Endothelial cell of umbilical vein (primary cell): ENCODE measurements around the gene CBL. TPM values are rescaled to one million over a fixed set of nuclear protein-coding genes. Genes with fewer than 3 reads are reported as not detected.

Source experiments
- BruUV-seq: library from RNA; stranded (reverse); fragments of 400-500 nt; replicated peaks from 2 replicates; lab custom pipeline; 2021; lab: Mats Ljungman, UMichigan
- CTCF ChIA-PET: fragments of 300-600, 350-600 bp; sonication (Branson Sonifier 250); formaldehyde crosslinking; loops from one replicate; lab custom pipeline; 2021; ENCODE audit warnings: antibody characterized with exemption, inconsistent platforms; lab: Charles Lee
- POLR2A ChIA-PET: fragments of 300-600, 350-600 bp; sonication (Branson Sonifier 250); formaldehyde crosslinking; loops from one replicate; lab custom pipeline; 2021; ENCODE audit warnings: antibody characterized with exemption, inconsistent platforms; lab: Charles Lee
- DNase-seq: peaks from one replicate; pipeline ENCODE4 v3.0.0-alpha.2; 2011; ENCODE audit warnings: low read depth, low spot score
- FAIRE-seq: peaks from 2 replicates; lab custom pipeline; 2011; peaks lifted over from hg19 to GRCh38; lab: Jason Lieb, UNC
- H2AFZ ChIP-seq: 2 replicates; pipeline ENCODE4 v1.6.0; 2012; ENCODE audit warnings: low read depth, low read length, control low read depth, inconsistent platforms
- H3K27ac ChIP-seq: 2 replicates; pipeline ENCODE4 v1.5.1; 2011; ENCODE audit warnings: low read depth, mild to moderate bottlenecking, control low read depth, low read length, moderate library complexity; ENCODE audit not compliant: insufficient read depth
- H3K27me3 ChIP-seq, 2 experiments: 2 replicates each; pipeline versions ENCODE4 v1.6.0 to v1.6.1; 2011; ENCODE audit warnings: low read length in 2 of 2, mixed read lengths in 1 of 2; ENCODE audit not compliant: control insufficient read depth in 2 of 2, insufficient read depth in 2 of 2
- H3K36me3 ChIP-seq, 2 experiments: 2 replicates in 1 of 2; 3 replicates in 1 of 2; pipeline ENCODE4 v1.5.1; 2011; ENCODE audit warnings: low read length in 2 of 2, mild to moderate bottlenecking in 1 of 2, moderate library complexity in 1 of 2; ENCODE audit not compliant: control insufficient read depth in 2 of 2, insufficient read depth in 2 of 2; ENCODE audit errors: extremely low read depth in 1 of 2
- H3K4me1 ChIP-seq: 3 replicates; pipeline ENCODE4 v1.5.1; 2011; ENCODE audit warnings: mild to moderate bottlenecking, low read length; ENCODE audit not compliant: control insufficient read depth, insufficient read depth; ENCODE audit errors: extremely low read depth
- H3K4me2 ChIP-seq: 2 replicates; pipeline ENCODE4 v1.6.1; 2011; ENCODE audit warnings: low read length, control low read depth, mixed read lengths; ENCODE audit not compliant: insufficient read depth
- H3K4me3 ChIP-seq, 3 experiments: fragments of 200-600 bp in 1 of 3; sonication (generic), shearing (Covaris generic) in 1 of 3; replicated peaks in 1 of 3; 2 replicates each; pipeline ENCODE4 v1.5.1; 2011 to 2016; ENCODE audit warnings: control low read depth in 3 of 3, low read length in 3 of 3, mild to moderate bottlenecking in 2 of 3, inconsistent platforms in 1 of 3, low read depth in 1 of 3, moderate library complexity in 1 of 3; ENCODE audit not compliant: insufficient read depth in 1 of 3
- H3K79me2 ChIP-seq: 2 replicates; pipeline ENCODE4 v1.6.0; 2012; ENCODE audit warnings: low read length, inconsistent platforms; ENCODE audit not compliant: control insufficient read depth, insufficient read depth
- H3K9ac ChIP-seq: replicated peaks from 2 replicates; pipeline ENCODE3; 2011; ENCODE audit warnings: low read length, control low read depth; ENCODE audit not compliant: insufficient read depth; ENCODE audit errors: extremely low read depth
- H3K9me1 ChIP-seq: replicated peaks from 3 replicates; pipeline ENCODE4 v1.6.0; 2011; ENCODE audit warnings: mild to moderate bottlenecking, low read length; ENCODE audit not compliant: control insufficient read depth, insufficient read depth; ENCODE audit errors: extremely low read depth
- H3K9me3 ChIP-seq: replicated peaks from 2 replicates; pipeline ENCODE4 v1.5.1; 2012; ENCODE audit warnings: low read length, inconsistent platforms; ENCODE audit not compliant: control insufficient read depth, insufficient read depth
- H4K20me1 ChIP-seq: replicated peaks from 2 replicates; pipeline ENCODE3; 2011; ENCODE audit warnings: mild to moderate bottlenecking, low read length; ENCODE audit not compliant: control insufficient read depth, insufficient read depth; ENCODE audit errors: extremely low read depth
- CTCF ChIP-seq, 2 donors: IDR thresholded peaks; 1 replicate in 1 of 2; 2 replicates in 1 of 2; pipeline ENCODE4 v1.5.1; 2011; ENCODE audit warnings: low read length in 2 of 2, mild to moderate bottlenecking in 2 of 2, moderate library complexity in 2 of 2, control low read depth in 1 of 2, inconsistent platforms in 1 of 2, low read depth in 1 of 2; ENCODE audit not compliant: insufficient read depth in 1 of 2; ENCODE audit errors: extremely low read depth in 1 of 2
- EZH2 ChIP-seq: IDR thresholded peaks from 2 replicates; pipeline ENCODE4 v1.6.1; 2012; ENCODE audit warnings: borderline replicate concordance, low read depth, mild to moderate bottlenecking, moderate library complexity, low read length, inconsistent platforms; ENCODE audit not compliant: severe bottlenecking
- FOS ChIP-seq: IDR thresholded peaks from 2 replicates; pipeline ENCODE4 v1.6.1; 2011; ENCODE audit warnings: mild to moderate bottlenecking, low read length, moderate library complexity, borderline replicate concordance; ENCODE audit not compliant: insufficient read depth
- GATA2 ChIP-seq: IDR thresholded peaks from 2 replicates; pipeline ENCODE4 v1.7.0; 2011; ENCODE audit warnings: low read depth, mild to moderate bottlenecking, moderate library complexity, mixed read lengths, low read length; ENCODE audit not compliant: insufficient read length, insufficient read depth
- JUN ChIP-seq: IDR thresholded peaks from 2 replicates; pipeline ENCODE4 v1.6.1; 2011; ENCODE audit warnings: borderline replicate concordance, low read depth; ENCODE audit not compliant: insufficient read length, insufficient read depth
- MAX ChIP-seq: IDR thresholded peaks from 2 replicates; pipeline ENCODE4 v1.6.1; 2011; ENCODE audit not compliant: insufficient read depth, insufficient read length
- MYC ChIP-seq: IDR thresholded peaks from one replicate; pipeline ENCODE4 v1.6.1; 2011; ENCODE audit warnings: mild to moderate bottlenecking, low read depth, low read length
- POLR2A ChIP-seq: IDR thresholded peaks from 2 replicates; pipeline ENCODE4 v1.6.1; 2012; ENCODE audit warnings: low read depth, mild to moderate bottlenecking, control low read depth, low read length
- POLR2AphosphoS5 ChIP-seq: IDR thresholded peaks from 2 replicates; pipeline ENCODE4 v1.6.1; 2012; ENCODE audit warnings: low read depth, mild to moderate bottlenecking, control low read depth, low read length, moderate library complexity; ENCODE audit not compliant: insufficient read depth
- dilution Hi-C: fragments of 300-500 bp; cut with MboI; formaldehyde crosslinking; loops from one replicate; pipeline ENCODE4 v1.15.0; 2019; ENCODE audit warnings: low sequenced_read_pairs; ENCODE audit not compliant: extremely low pct_ligation_motif_present
- intact Hi-C: fragments of 100-400 bp; cut with micrococcal nuclease; formaldehyde crosslinking; loops from one replicate; pipeline ENCODE4 v1.10.0; 2022
- polyA plus RNA-seq, 4 experiments: library from polyadenylated mRNA; depleted of rRNA in 3 of 4; stranded (reverse) in 3 of 4; unstranded in 1 of 4; fragments of >200 nt; gene quantifications; 2 replicates each; pipeline versions ENCODE4 v1.2.1 to v1.2.3, GENCODE V29; 2011 to 2012; ENCODE audit warnings: missing spikeins in 1 of 4
- total RNA-seq: library from RNA; stranded (reverse); gene quantifications from 2 replicates; pipeline ENCODE4 v1.2.3, GENCODE V29; 2021

CBL gene
- total and polyA plus RNA-seq, 2 donors (not counting 3 experiments of a cell fraction or from before 2014, with no cell fraction given) = 15.5 to 41.5 TPM

DNA sequence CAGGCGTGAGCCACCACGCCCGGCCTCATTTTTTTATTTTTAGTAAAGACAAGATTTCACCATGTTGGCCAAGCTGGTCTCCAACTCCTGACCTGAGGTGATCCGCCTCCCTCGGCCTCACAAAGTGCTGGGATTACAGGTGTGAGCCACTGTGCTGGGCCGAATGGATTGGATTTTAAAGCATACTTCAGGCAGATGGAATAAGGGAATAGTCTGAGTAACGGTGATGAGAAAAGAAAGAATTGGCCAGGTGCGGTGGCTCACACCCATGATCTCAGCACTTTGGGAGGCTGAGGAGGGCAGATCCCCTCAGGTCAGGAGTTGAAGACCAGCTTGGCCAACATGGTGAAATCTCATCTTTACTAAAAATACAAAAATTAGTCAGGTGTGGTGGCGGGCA, 2.1 kb upstream of the CBL start:
- H3K9me1 ChIP-seq = no peaks in the 10 kb centered on the region
- no peak overlapping the region for H2AFZ ChIP-seq
- peaks cover 17% of the 10 kb centered on the region for H3K4me1 ChIP-seq
- dilution Hi-C loops (no loop called here), intact Hi-C loops (no loop called here)
- H3K9ac ChIP-seq = no peak overlapping the region
- H3K4me3 ChIP-seq = no peak overlapping the region
- FAIRE-seq (no peak), DNase-seq (no peak)
- no peak for TF ChIP-seq CTCF (IDR thresholded peaks at IDR 0.05; ENCODE audit: extremely low read depth in 1 of 2, insufficient read depth in 1 of 2, low read depth in 1 of 2, low read length in 2 of 2)
- TF ChIP-seq POLR2AphosphoS5 = no peak
- no peak for TF ChIP-seq MYC
- TF ChIP-seq GATA2 = no peak
- TF ChIP-seq FOS = no peak
- TF ChIP-seq EZH2 = no peak
- no peak for TF ChIP-seq JUN
- no peak for TF ChIP-seq POLR2A
- TF ChIP-seq MAX = no peak
- H3K4me2 ChIP-seq = no peak overlapping the region
- H3K79me2 ChIP-seq = peaks cover 28% of the 10 kb centered on the region
- H3K27me3 ChIP-seq = no peaks in the 10 kb centered on the region
- no peak overlapping the region for H3K27ac ChIP-seq
- ChIA-PET CTCF (interaction anchor here (1.0 kb wide), 2 partner anchors 59 to 134 kb away, joined by 3 to 5 read pairs; no protein-coding TSS in a partner anchor), POLR2A (no interaction called here)
- no peaks in the 10 kb centered on the region for H3K36me3 ChIP-seq
- peaks cover 6% of the 10 kb centered on the region for H4K20me1 ChIP-seq
- H3K9me3 ChIP-seq = no peaks in the 10 kb centered on the region
- no TSS peak for BruUV-seq
